OCI-LY7 (cell line): ENCODE results near the gene CTBP2. TPM values are rescaled to one million over a fixed set of nuclear protein-coding genes. Genes with fewer than 3 reads are reported as not detected.

Experiments
- BruUV-seq: library from RNA; stranded (reverse); fragments of 400-500 nt; replicated peaks from 2 replicates; lab custom pipeline; 2021; lab: Mats Ljungman, UMichigan
- CTCF ChIA-PET: fragments of 300-600 bp; sonication (Branson Sonifier 250); formaldehyde crosslinking; loops from one replicate; lab custom pipeline; 2022; ENCODE audit warnings: antibody characterized with exemption; ENCODE audit not compliant: unreplicated experiment; lab: Charles Lee
- POLR2A ChIA-PET: fragments of 300-600 bp; sonication (Branson Sonifier 250); formaldehyde crosslinking; loops from one replicate; lab custom pipeline; 2022; ENCODE audit warnings: antibody characterized with exemption; lab: Charles Lee
- DNase-seq: peaks from one replicate; pipeline ENCODE4 v3.0.0-alpha.2; 2015; ENCODE audit warnings: low spot score
- H2AFZ ChIP-seq: fragments of 200-600 bp; sonication (generic), shearing (Covaris generic); 2 replicates; pipeline ENCODE4 v1.6.1; 2014; ENCODE audit warnings: mild to moderate bottlenecking, antibody characterized with exemption, low read length, moderate library complexity
- H3K27ac ChIP-seq: fragments of 200-600 bp; sonication (generic); 2 replicates; pipeline ENCODE4 v1.5.1; 2014; ENCODE audit warnings: mixed run types, low read depth, mild to moderate bottlenecking, moderate library complexity, low read length, inconsistent platforms; ENCODE audit not compliant: poor library complexity, severe bottlenecking
- H3K36me3 ChIP-seq: fragments of 200-600 bp; sonication (generic); 2 replicates; pipeline ENCODE4 v1.6.1; 2014; ENCODE audit warnings: mild to moderate bottlenecking, antibody characterized with exemption, low read length, moderate library complexity, mixed read lengths; ENCODE audit not compliant: insufficient read depth
- H3K4me1 ChIP-seq: fragments of 200-600 bp; sonication (generic); 2 replicates; pipeline ENCODE4 v1.5.1; 2014; ENCODE audit warnings: mild to moderate bottlenecking, low read length; ENCODE audit not compliant: insufficient read depth, poor library complexity, severe bottlenecking
- H3K4me2 ChIP-seq: fragments of 200-600 bp; sonication (generic); 2 replicates; pipeline ENCODE4 v1.6.1; 2014; ENCODE audit warnings: mild to moderate bottlenecking, low read length
- H3K4me3 ChIP-seq: fragments of 200-600 bp; sonication (generic); 2 replicates; pipeline ENCODE4 v1.5.1; 2014; ENCODE audit warnings: mild to moderate bottlenecking, low read depth, low read length; ENCODE audit not compliant: poor library complexity, severe bottlenecking
- H3K79me2 ChIP-seq: fragments of 200-600 bp; sonication (generic); 2 replicates; pipeline ENCODE4 v1.6.1; 2016; ENCODE audit warnings: low read depth, mild to moderate bottlenecking, low read length, moderate library complexity, mixed read lengths; ENCODE audit not compliant: insufficient read depth
- H3K9me2 ChIP-seq: fragments of 200-600 bp; sonication (generic); 2 replicates; pipeline ENCODE4 v1.6.1; 2016; ENCODE audit warnings: mild to moderate bottlenecking, low read length, mixed read lengths; ENCODE audit not compliant: insufficient read depth
- H3K9me3 ChIP-seq: fragments of 200-600 bp; sonication (generic); 2 replicates; pipeline ENCODE4 v1.6.1; 2014; ENCODE audit warnings: mild to moderate bottlenecking, mixed run types, low read length, mixed read lengths
- H4K20me1 ChIP-seq: fragments of 200-600 bp; sonication (generic); 2 replicates; pipeline ENCODE4 v1.6.1; 2014; ENCODE audit warnings: mild to moderate bottlenecking, antibody characterized with exemption, low read length, moderate library complexity, mixed read lengths; ENCODE audit not compliant: insufficient read depth
- EZH2phosphoT487 ChIP-seq: fragments of 200-600 bp; sonication (generic); IDR thresholded peaks from 2 replicates; pipeline ENCODE4 v1.6.1; 2018; ENCODE audit warnings: low read depth, borderline replicate concordance, mild to moderate bottlenecking, mixed run types, antibody characterized with exemption, low read length, moderate library complexity, mixed read lengths
- intact Hi-C: fragments of 100-400 bp; cut with micrococcal nuclease; formaldehyde crosslinking; loops from one replicate; pipeline ENCODE4 v1.10.0; 2022; ENCODE audit not compliant: unreplicated experiment
- total RNA-seq, 2 experiments: library from RNA; depleted of rRNA in 1 of 2; stranded (reverse); fragments of >200 nt in 1 of 2; shearing (Covaris generic) in 1 of 2; gene quantifications; 2 replicates each; pipeline ENCODE4 v1.2.3, GENCODE V29; 2014 to 2022
- TF ChIP-seq, protein P1 (sequence below): fragments of 200-600 bp; sonication (generic); conservative IDR thresholded peaks from 2 replicates; pipeline ENCODE4 v1.5.1; 2014; ENCODE audit warnings: mild to moderate bottlenecking, antibody characterized with exemption, low read length, moderate library complexity, mixed read lengths

The CTBP2 gene
- total RNA-seq, 2 experiments from 2014 or later: not detected

DNA sequence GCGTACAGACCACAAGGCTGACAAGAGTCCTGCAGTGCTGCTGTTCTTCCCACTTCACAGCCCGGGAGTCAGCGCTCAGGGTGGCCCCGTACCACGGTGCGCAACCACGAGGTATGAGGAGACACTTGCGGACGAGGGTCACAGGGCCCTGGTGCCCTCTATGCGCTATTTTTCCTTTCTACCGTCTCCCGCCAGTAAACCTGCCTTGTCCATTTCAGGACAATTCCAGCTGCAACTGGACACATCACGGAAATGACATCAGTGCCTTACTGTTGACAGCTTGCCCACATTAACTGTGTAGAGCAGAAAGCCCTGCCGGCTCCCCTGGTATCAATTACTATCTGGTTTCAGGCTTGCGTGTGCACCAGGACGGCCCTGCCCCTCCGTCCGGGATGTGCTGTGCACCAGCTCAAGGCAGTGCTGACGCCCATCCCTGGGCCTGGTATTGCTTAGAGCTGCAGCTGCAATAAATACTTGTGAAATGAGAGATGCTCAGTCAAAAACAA is 153.4 kb downstream of the CTBP2 start:
- TF ChIP-seq EZH2phosphoT487: no peak
- TF ChIP-seq, protein P1, sequence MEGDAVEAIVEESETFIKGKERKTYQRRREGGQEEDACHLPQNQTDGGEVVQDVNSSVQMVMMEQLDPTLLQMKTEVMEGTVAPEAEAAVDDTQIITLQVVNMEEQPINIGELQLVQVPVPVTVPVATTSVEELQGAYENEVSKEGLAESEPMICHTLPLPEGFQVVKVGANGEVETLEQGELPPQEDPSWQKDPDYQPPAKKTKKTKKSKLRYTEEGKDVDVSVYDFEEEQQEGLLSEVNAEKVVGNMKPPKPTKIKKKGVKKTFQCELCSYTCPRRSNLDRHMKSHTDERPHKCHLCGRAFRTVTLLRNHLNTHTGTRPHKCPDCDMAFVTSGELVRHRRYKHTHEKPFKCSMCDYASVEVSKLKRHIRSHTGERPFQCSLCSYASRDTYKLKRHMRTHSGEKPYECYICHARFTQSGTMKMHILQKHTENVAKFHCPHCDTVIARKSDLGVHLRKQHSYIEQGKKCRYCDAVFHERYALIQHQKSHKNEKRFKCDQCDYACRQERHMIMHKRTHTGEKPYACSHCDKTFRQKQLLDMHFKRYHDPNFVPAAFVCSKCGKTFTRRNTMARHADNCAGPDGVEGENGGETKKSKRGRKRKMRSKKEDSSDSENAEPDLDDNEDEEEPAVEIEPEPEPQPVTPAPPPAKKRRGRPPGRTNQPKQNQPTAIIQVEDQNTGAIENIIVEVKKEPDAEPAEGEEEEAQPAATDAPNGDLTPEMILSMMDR: no peak
- H3K9me3 ChIP-seq: no peaks in the 10 kb centered on the region
- DNase-seq: no peak
- no peak overlapping the region for H3K4me3 ChIP-seq
- no peaks in the 10 kb centered on the region for H3K4me1 ChIP-seq
- H4K20me1 ChIP-seq: no peaks in the 10 kb centered on the region
- no peak overlapping the region for H3K27ac ChIP-seq
- no peaks in the 10 kb centered on the region for H3K9me2 ChIP-seq
- POLR2A ChIA-PET: no interaction called here
- H3K36me3 ChIP-seq: no peaks in the 10 kb centered on the region
- no peaks in the 10 kb centered on the region for H3K79me2 ChIP-seq
- no TSS peak for BruUV-seq
- intact Hi-C loops: no loop called here
- no peak overlapping the region for H3K4me2 ChIP-seq
- CTCF ChIA-PET: interaction anchor here (0.6 kb wide), 1 partner anchor 841 kb away, joined by 3 read pairs; no protein-coding TSS in a partner anchor
- H2AFZ ChIP-seq: no peak overlapping the region

DNA sequence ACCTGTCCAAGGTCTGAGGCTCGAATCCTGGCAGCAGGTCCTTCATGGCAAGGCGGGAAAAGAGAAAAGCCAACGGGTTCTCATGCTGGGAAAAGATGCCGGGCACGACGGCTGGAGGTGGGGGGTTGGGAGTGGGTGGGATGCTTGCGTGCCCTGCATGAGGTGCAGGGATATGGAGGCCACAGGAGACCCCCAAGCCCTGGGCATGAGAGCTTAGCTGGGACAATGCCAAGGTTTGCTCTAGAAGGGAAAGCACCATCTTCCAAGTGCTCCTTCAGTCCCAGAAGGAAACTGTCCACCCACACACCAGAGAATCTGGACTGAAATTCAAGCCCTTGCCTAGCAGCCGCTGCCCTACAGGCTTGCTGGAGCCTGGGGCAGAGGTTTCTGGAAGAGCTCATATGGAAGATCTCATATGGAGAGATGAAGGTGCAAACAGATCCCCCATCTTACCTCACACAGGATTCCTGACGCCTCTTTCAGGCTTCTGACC is 154.1 kb downstream of the CTBP2 start:
- Histone ChIP-seq H3K4me2 (no peak overlapping the region), H3K36me3 (no peaks in the 10 kb centered on the region), H3K4me3 (no peak overlapping the region), H3K9me2 (no peaks in the 10 kb centered on the region), H3K79me2 (no peaks in the 10 kb centered on the region), H3K27ac (no peak overlapping the region), H3K9me3 (no peaks in the 10 kb centered on the region), H2AFZ (no peak overlapping the region), H4K20me1 (no peaks in the 10 kb centered on the region), H3K4me1 (no peaks in the 10 kb centered on the region)
- DNase-seq: no peak
- intact Hi-C loops: no loop called here
- no TSS peak for BruUV-seq
- ChIA-PET POLR2A (no interaction called here), CTCF (no interaction called here)
- no peak for TF ChIP-seq EZH2phosphoT487
- TF ChIP-seq, protein P1: no peak

DNA sequence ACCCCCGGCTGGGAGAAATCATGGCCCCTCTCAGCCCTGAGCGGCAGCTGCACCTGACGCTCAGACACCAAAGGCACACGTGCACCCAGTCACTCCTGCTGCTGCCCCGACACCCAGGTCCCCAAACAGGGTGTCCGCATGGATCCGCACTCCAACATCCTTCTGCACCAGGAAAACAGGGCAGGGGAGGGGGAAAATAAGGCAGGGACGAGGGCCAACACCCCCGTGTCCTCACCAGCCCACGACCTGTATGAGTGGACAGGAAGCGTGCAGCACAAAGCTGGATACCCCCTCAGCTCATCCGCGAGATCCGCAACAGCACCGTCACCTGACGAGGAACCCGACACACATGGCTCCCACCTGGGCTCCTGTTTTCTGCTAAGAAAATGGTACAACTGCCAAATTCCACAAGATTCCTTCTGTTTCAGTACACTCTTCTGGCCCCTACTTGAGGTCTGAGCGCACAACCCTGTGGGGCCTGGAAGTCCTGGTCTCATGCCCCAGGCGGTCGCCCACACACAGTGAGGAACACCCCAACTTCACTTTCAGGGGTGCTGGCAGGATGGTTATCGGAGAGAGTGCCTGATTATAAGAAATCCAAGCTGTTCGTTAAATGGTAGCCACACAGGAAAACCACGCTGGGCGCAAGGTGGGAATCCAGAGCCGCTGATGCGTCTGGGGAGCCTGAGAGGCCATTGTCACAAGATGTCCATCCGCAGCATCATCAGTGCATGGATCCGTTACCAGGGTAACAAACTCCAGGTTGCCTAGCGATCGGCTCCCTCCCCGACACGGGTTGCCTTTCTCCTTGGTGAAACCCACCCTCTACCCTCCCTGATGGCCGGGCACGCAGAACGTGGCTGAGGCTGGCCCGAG is 154.8 kb downstream of the CTBP2 start:
- no peaks in the 10 kb centered on the region for H3K36me3 ChIP-seq
- no peak for DNase-seq
- H3K4me1 ChIP-seq: no peaks in the 10 kb centered on the region
- no peaks in the 10 kb centered on the region for H3K9me3 ChIP-seq
- H3K9me2 ChIP-seq: no peaks in the 10 kb centered on the region
- no peaks in the 10 kb centered on the region for H3K79me2 ChIP-seq
- TF ChIP-seq, protein P1: no peak
- TF ChIP-seq EZH2phosphoT487: no peak
- H3K27ac ChIP-seq: no peak overlapping the region
- no peak overlapping the region for H3K4me3 ChIP-seq
- no TSS peak for BruUV-seq
- H3K4me2 ChIP-seq: no peak overlapping the region
- intact Hi-C loops: no loop called here
- CTCF ChIA-PET: no interaction called here
- H2AFZ ChIP-seq: no peak overlapping the region
- no peaks in the 10 kb centered on the region for H4K20me1 ChIP-seq
- POLR2A ChIA-PET: no interaction called here
